NCI-H2171 (cell line): ENCODE measurements around the gene ASH1L.
"Not testable (repeated sequence)": the region's sequence is repeated elsewhere in the genome, so short reads cannot be mapped to it uniquely, and the experiment has no call there.

Source experiments
- DNase-seq: peaks from one replicate; lab custom pipeline; 2025; lab: John Stamatoyannopoulos, UW

ASH1L gene

GRCh38 chr1:155555915-155556314 lies 6.7 kb downstream of the ASH1L start:
- no peak for DNase-seq

- DNase-seq: no peak
These were observed 9.3 kb downstream of the ASH1L start for GRCh38 chr1:155553349-155553748.

- no peak for DNase-seq
These were observed 13.9 kb downstream of the ASH1L start for GRCh38 chr1:155548706-155549105.

GRCh38 chr1:155540000-155540874 lies 22.4 kb downstream of the ASH1L start:
- no peak for DNase-seq

GRCh38 chr1:155537193-155537592 lies 25.4 kb downstream of the ASH1L start:
- no peak for DNase-seq

- no peak for DNase-seq
These were observed 31.0 kb downstream of the ASH1L start for GRCh38 chr1:155531624-155532023.

GRCh38 chr1:155529929-155530328 lies 32.7 kb downstream of the ASH1L start:
- DNase-seq: no peak

- DNase-seq: no peak
These were observed 33.5 kb downstream of the ASH1L start for GRCh38 chr1:155529109-155529508.

GRCh38 chr1:155527677-155528076 lies 34.9 kb downstream of the ASH1L start:
- DNase-seq: no peak

GRCh38 chr1:155526356-155526755 lies 36.2 kb downstream of the ASH1L start:
- DNase-seq: no peak

GRCh38 chr1:155522069-155522468 lies 40.5 kb downstream of the ASH1L start:
- no peak for DNase-seq

GRCh38 chr1:155518484-155518883 lies 44.1 kb downstream of the ASH1L start:
- no peak for DNase-seq

- DNase-seq: no peak
These were observed 47.9 kb downstream of the ASH1L start for GRCh38 chr1:155514582-155515187.

GRCh38 chr1:155513300-155513916 lies 49.2 kb downstream of the ASH1L start:
- DNase-seq: no peak

GRCh38 chr1:155511385-155511784 lies 51.2 kb downstream of the ASH1L start:
- not testable (repeated sequence) for DNase-seq

GRCh38 chr1:155509064-155509463 lies 53.5 kb downstream of the ASH1L start:
- DNase-seq: no peak

GRCh38 chr1:155507945-155508344 lies 54.7 kb downstream of the ASH1L start:
- DNase-seq: no peak

GRCh38 chr1:155505963-155506362 lies 56.6 kb downstream of the ASH1L start:
- DNase-seq: not testable (repeated sequence)

- no peak for DNase-seq
These were observed 58.4 kb downstream of the ASH1L start for GRCh38 chr1:155504207-155504606.

GRCh38 chr1:155499953-155500639 lies 62.5 kb downstream of the ASH1L start:
- DNase-seq: peak; percentile 52

- no peak for DNase-seq
These were observed 63.3 kb downstream of the ASH1L start for GRCh38 chr1:155499263-155499662.

GRCh38 chr1:155493595-155493994 lies 69.0 kb downstream of the ASH1L start:
- DNase-seq: not testable (repeated sequence)
